Measurements from ENCODE around the gene CA12. TPM values are rescaled to one million over a fixed set of nuclear protein-coding genes. Genes with fewer than 3 reads are reported as not detected.
A peak's percentile ranks its signal among the peaks of the same experiment; 100 is the strongest.

CA12 gene
- total and polyA plus RNA-seq, 9 donors: 0.16 to 10.5 (median 3.5) TPM; not detected in 1

DNA sequence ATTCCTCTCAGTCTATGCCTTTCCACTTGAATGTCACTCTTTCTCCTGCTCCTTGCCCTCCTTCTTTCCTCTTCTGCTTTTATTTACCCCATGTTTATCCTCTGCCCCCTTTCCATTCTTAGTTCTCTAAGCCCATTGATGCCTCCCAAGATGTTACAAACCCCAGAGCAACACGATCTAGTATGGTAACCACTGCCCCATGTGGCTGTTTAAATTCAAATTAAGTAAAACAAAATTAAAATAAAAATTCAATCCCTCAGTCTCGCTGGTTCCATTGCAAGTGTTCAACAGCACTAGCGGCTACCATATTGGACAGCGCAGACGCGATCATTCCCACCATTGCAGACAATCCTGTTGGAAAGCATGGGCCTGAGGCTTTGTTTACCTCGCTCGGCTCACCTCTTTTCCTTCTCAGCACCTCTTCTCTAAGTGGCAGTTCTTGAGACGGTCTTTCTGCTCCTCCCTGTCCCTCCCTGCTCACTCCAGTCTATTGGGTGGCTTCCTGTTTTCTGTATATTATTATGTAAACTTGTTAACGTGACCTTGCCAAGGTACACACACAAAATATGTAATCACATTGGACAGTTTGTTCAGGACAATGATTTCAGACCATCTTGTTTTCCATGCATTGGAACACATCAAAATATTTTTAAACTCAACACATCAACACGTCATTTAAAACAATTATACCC is 21.8 kb upstream of the CA12 start:
- 68 to 77% (median 76%) methylated on average over 11 of the region's 11 CpGs for WGBS, 3 donors
- TF ChIP-seq CTCF (IDR thresholded peaks at IDR 0.05): no peak
- TF ChIP-seq POLR2A (IDR thresholded peaks at IDR 0.05): no peak
- no peak for TF ChIP-seq EP300 (IDR thresholded peaks at IDR 0.05)
- H3K4me1 ChIP-seq (ENCODE audit: insufficient read depth): no peaks in the 10 kb centered on the region
- intact Hi-C loops (cut with DNase I): loop anchor here in 1 of 4 donors (5.0 to 10.0 kb wide), 2 partner anchors 111 to 249 kb away; partner anchors contain the start of gene RPS27L
- H3K27ac ChIP-seq: no peak overlapping the region
- no peaks in the 10 kb centered on the region for H3K9me3 ChIP-seq
- no peaks in the 10 kb centered on the region for H3K27me3 ChIP-seq
- H3K36me3 ChIP-seq: no peaks in the 10 kb centered on the region
- H3K4me3 ChIP-seq: no peak overlapping the region
- DNase-seq: no peak

GRCh38 chr15:63402498-63403253 is 21.0 kb upstream of the CA12 start:
- no peaks in the 10 kb centered on the region for H3K4me1 ChIP-seq (ENCODE audit: insufficient read depth)
- no peak for DNase-seq
- intact Hi-C loops (cut with DNase I): loop anchor here in 1 of 4 donors (5.0 to 10.0 kb wide), 2 partner anchors 110 to 248 kb away; partner anchors contain the start of gene RPS27L
- WGBS, 3 donors: 34 to 39% (median 38%) methylated on average over 7 of the region's 7 CpGs
- H3K27me3 ChIP-seq: no peaks in the 10 kb centered on the region
- peak; percentile 19 to 50 (median 46) for TF ChIP-seq CTCF (IDR thresholded peaks at IDR 0.05)
- no peak for TF ChIP-seq EP300 (IDR thresholded peaks at IDR 0.05)
- no peak for TF ChIP-seq POLR2A (IDR thresholded peaks at IDR 0.05)
- no peak overlapping the region for H3K4me3 ChIP-seq
- no peaks in the 10 kb centered on the region for H3K36me3 ChIP-seq
- H3K9me3 ChIP-seq: no peaks in the 10 kb centered on the region
- H3K27ac ChIP-seq: no peak overlapping the region

DNA sequence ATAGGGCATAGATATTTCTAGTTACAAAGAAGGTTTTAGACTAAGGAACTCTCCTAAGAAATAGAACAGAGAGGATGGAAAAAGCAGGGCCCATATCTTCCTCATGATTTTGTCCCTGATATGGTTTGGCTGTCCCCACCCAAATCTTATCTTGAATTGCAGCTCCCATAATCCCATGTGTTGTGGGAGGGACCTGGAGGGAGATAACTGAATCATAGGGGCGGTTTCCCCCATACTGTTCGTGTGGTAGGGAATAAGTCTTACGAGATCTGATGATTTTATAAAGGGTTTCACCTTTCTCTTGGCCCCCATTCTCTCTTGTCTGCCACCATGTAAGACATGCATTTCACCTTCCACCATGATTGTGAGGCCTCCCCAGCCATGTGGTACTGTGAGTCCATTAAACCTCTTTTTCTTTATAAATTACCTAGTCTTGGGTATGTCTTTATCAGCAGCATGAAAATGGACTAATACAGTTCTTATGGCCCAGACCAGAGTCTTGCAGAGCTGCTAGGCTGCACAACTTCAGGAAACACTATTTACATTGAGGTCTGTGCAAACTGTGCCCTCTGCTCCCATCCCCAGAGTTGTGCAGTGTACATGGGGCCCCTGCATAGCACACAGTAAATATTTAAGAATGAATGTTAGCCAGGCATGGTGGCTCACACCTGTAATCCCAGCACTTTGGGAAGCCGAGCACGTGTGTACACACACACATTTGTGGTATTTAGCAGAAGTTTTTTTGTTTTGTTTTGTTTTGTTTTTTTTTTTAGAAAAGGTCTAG is 20.3 kb upstream of the CA12 start:
- H3K27me3 ChIP-seq: no peaks in the 10 kb centered on the region
- H3K9me3 ChIP-seq: no peaks in the 10 kb centered on the region
- no peak overlapping the region for H3K4me3 ChIP-seq
- no peaks in the 10 kb centered on the region for H3K4me1 ChIP-seq (ENCODE audit: insufficient read depth)
- no peak overlapping the region for H3K27ac ChIP-seq
- intact Hi-C loops (cut with DNase I): loop anchor here in 1 of 4 donors (5.0 to 10.0 kb wide), 2 partner anchors 110 to 247 kb away; partner anchors contain the start of gene RPS27L
- no peak for DNase-seq
- TF ChIP-seq CTCF (IDR thresholded peaks at IDR 0.05) (no peak), POLR2A (IDR thresholded peaks at IDR 0.05) (no peak), EP300 (IDR thresholded peaks at IDR 0.05) (no peak)
- WGBS, 3 donors: 95 to 98% (median 96%) methylated on average over 5 of the region's 5 CpGs
- H3K36me3 ChIP-seq: no peaks in the 10 kb centered on the region

DNA sequence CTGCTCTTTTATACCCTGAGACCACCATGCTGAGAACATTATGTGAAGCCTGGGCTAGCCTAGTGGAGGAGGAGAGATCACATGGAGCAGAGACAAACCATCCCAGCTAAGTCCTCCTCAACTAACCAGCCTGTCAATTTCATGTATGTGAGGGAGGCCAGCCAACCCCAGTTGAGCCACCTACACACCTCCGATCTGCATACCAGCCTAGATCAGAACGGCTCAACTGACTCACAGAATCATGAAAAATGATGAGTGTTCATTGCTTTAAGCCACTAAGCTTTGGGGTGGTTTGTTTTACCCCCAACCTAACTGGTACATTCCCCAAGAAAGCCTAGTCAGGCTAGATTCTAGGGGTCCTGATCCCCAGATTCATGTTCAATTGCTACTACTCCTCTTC is 19.4 kb upstream of the CA12 start:
- no peaks in the 10 kb centered on the region for H3K9me3 ChIP-seq
- TF ChIP-seq EP300 (IDR thresholded peaks at IDR 0.05): no peak
- no peak for TF ChIP-seq POLR2A (IDR thresholded peaks at IDR 0.05)
- no peak for TF ChIP-seq CTCF (IDR thresholded peaks at IDR 0.05)
- WGBS, 3 donors: 87 to 95% (median 88%) methylated on average over 2 of the region's 2 CpGs
- intact Hi-C loops (cut with DNase I): loop anchor here in 1 of 4 donors (5.0 to 10.0 kb wide), 2 partner anchors 109 to 246 kb away; partner anchors contain the start of gene RPS27L
- no peaks in the 10 kb centered on the region for H3K36me3 ChIP-seq
- no peaks in the 10 kb centered on the region for H3K4me1 ChIP-seq (ENCODE audit: insufficient read depth)
- H3K27ac ChIP-seq: no peak overlapping the region
- H3K27me3 ChIP-seq: no peaks in the 10 kb centered on the region
- H3K4me3 ChIP-seq: no peak overlapping the region
- DNase-seq: no peak

Data from ovary (tissue), 9 donors.